Keratinocyte (primary cell): ENCODE measurements around the gene DGLUCY. TPM values are rescaled to one million over a fixed set of nuclear protein-coding genes. Genes with fewer than 3 reads are reported as not detected.

Experiments used
- DNase-seq: peaks from one replicate; pipeline ENCODE4 v3.0.0-alpha.2; 2011; ENCODE audit warnings: low read depth, missing footprints, low spot score
- FAIRE-seq: peaks from 2 replicates; lab custom pipeline; 2011; peaks lifted over from hg19 to GRCh38; lab: Jason Lieb, UNC
- H2AFZ ChIP-seq: 2 replicates; pipeline ENCODE4 v1.6.0; 2012; ENCODE audit warnings: low read length, control low read depth, inconsistent platforms; ENCODE audit not compliant: control insufficient read depth
- H3K27ac ChIP-seq: 2 replicates; pipeline ENCODE4 v1.5.1; 2011; ENCODE audit warnings: low read length; ENCODE audit not compliant: control insufficient read depth, insufficient read depth
- H3K27me3 ChIP-seq: 3 replicates; pipeline ENCODE4 v1.6.0; 2011; ENCODE audit warnings: low read length; ENCODE audit not compliant: control insufficient read depth, insufficient read depth; ENCODE audit errors: extremely low read depth
- H3K36me3 ChIP-seq, 2 experiments: 2 replicates in 1 of 2; 3 replicates in 1 of 2; pipeline ENCODE4 v1.5.1; 2011; ENCODE audit warnings: low read length in 2 of 2, mild to moderate bottlenecking in 1 of 2; ENCODE audit not compliant: control insufficient read depth in 2 of 2, insufficient read depth in 2 of 2; ENCODE audit errors: extremely low read depth in 1 of 2
- H3K4me1 ChIP-seq: 3 replicates; pipeline ENCODE4 v1.5.1; 2011; ENCODE audit warnings: low read length; ENCODE audit not compliant: control insufficient read depth, insufficient read depth; ENCODE audit errors: extremely low read depth
- H3K4me2 ChIP-seq: 3 replicates; pipeline ENCODE4 v1.6.0; 2011; ENCODE audit warnings: low read depth, low read length; ENCODE audit not compliant: control insufficient read depth, insufficient read depth; ENCODE audit errors: extremely low read depth
- H3K4me3 ChIP-seq, 3 experiments: fragments of 200-600 bp in 1 of 3; sonication (generic) in 1 of 3; 2 replicates in 2 of 3; 3 replicates in 1 of 3; pipeline ENCODE4 v1.5.1; 2011 to 2016; ENCODE audit warnings: low read length in 3 of 3, mild to moderate bottlenecking in 3 of 3, control low read depth in 2 of 3, inconsistent platforms in 1 of 3, low read depth in 1 of 3, mixed read lengths in 1 of 3, mixed run types in 1 of 3, moderate library complexity in 1 of 3; ENCODE audit not compliant: control insufficient read depth in 2 of 3, insufficient read depth in 2 of 3; ENCODE audit errors: extremely low read depth in 1 of 3
- H3K79me2 ChIP-seq: 2 replicates; pipeline ENCODE4 v1.6.0; 2012; ENCODE audit warnings: low read length; ENCODE audit not compliant: control insufficient read depth, insufficient read depth
- H3K9ac ChIP-seq: 3 replicates; pipeline ENCODE4 v1.6.0; 2011; ENCODE audit warnings: low read length; ENCODE audit not compliant: control insufficient read depth, insufficient read depth; ENCODE audit errors: extremely low read depth
- H3K9me1 ChIP-seq: 3 replicates; pipeline ENCODE4 v1.6.0; 2011; ENCODE audit warnings: low read length; ENCODE audit not compliant: control insufficient read depth, insufficient read depth; ENCODE audit errors: extremely low read depth
- H3K9me3 ChIP-seq: 2 replicates; pipeline ENCODE4 v1.5.1; 2012; ENCODE audit warnings: low read depth, low read length; ENCODE audit not compliant: control insufficient read depth
- H4K20me1 ChIP-seq: 3 replicates; pipeline ENCODE4 v1.6.0; 2011; ENCODE audit warnings: low read length; ENCODE audit not compliant: control insufficient read depth, insufficient read depth; ENCODE audit errors: extremely low read depth
- CTCF ChIP-seq, 3 experiments: IDR thresholded peaks in 1 of 3; conservative IDR thresholded peaks in 1 of 3; optimal IDR thresholded peaks in 1 of 3; 2 replicates in 2 of 3; 3 replicates in 1 of 3; pipeline versions ENCODE3 to v1.5.1; 2011; ENCODE audit warnings: low read length in 3 of 3, mild to moderate bottlenecking in 3 of 3, moderate library complexity in 2 of 3, control low read depth in 1 of 3, inconsistent platforms in 1 of 3; ENCODE audit not compliant: insufficient read depth in 2 of 3; ENCODE audit errors: extremely low read depth in 1 of 3
- EZH2 ChIP-seq: IDR thresholded peaks from one replicate; pipeline ENCODE4 v1.6.1; 2012; ENCODE audit warnings: inconsistent platforms, mild to moderate bottlenecking, low read length, moderate library complexity
- dilution Hi-C: fragments of 300-500 bp; cut with MboI; formaldehyde crosslinking; loops from one replicate; pipeline ENCODE4 v1.7.0; 2020; ENCODE audit warnings: low sequenced_read_pairs; ENCODE audit not compliant: extremely low pct_ligation_motif_present
- polyA plus RNA-seq, 5 experiments: library from polyadenylated mRNA; depleted of rRNA in 3 of 5; stranded (reverse) in 3 of 5; stranded (forward) in 1 of 5; unstranded in 1 of 5; fragments of >200 nt; gene quantifications; 1 replicate in 1 of 5; 2 replicates in 3 of 5; 3 replicates in 1 of 5; pipeline versions ENCODE4 v1.2.1 to v1.2.3, GENCODE V29; 2011 to 2012; ENCODE audit warnings: missing spikeins in 2 of 5, low read depth in 1 of 5, low replicate concordance in 1 of 5

DGLUCY gene
- polyA plus RNA-seq, 1 donor (not counting 4 experiments of a cell fraction or from before 2014, with no cell fraction given): 19.4 TPM

GRCh38 chr14:91116913-91117588 lies 3.2 kb downstream of the DGLUCY start:
- no peak for FAIRE-seq

GRCh38 chr14:91117960-91118359 lies 4.1 kb downstream of the DGLUCY start:
- H3K9me1 ChIP-seq: peaks cover 3% of the 10 kb centered on the region
- H2AFZ ChIP-seq: no peak overlapping the region
- H3K9me3 ChIP-seq: no peaks in the 10 kb centered on the region
- H3K4me2 ChIP-seq: no peak overlapping the region
- no peaks in the 10 kb centered on the region for H4K20me1 ChIP-seq
- no peaks in the 10 kb centered on the region for H3K27me3 ChIP-seq
- H3K4me3 ChIP-seq: no peak overlapping the region
- dilution Hi-C loops: no loop called here
- no peak overlapping the region for H3K9ac ChIP-seq
- DNase-seq (no peak), FAIRE-seq (no peak)
- H3K4me1 ChIP-seq: peaks cover 60% of the 10 kb centered on the region
- TF ChIP-seq CTCF (optimal IDR thresholded peaks at IDR 0.05 in 1 of 3, IDR thresholded peaks at IDR 0.05 in 1 of 3, conservative IDR thresholded peaks at IDR 0.05 in 1 of 3; ENCODE audit: extremely low read depth in 1 of 3, insufficient read depth in 2 of 3, low read length in 3 of 3): no peak
- no peak for TF ChIP-seq EZH2
- peaks cover 23% of the 10 kb centered on the region for H3K79me2 ChIP-seq
- no peak overlapping the region for H3K27ac ChIP-seq
- no peaks in the 10 kb centered on the region for H3K36me3 ChIP-seq

More at GRCh38 chr14:91116913-91117588, 3.2 kb downstream of the DGLUCY start:
- dilution Hi-C loops: no loop called here
- Histone ChIP-seq H3K27ac (no peak overlapping the region), H3K4me2 (no peak overlapping the region), H3K9me3 (no peaks in the 10 kb centered on the region), H4K20me1 (no peaks in the 10 kb centered on the region), H3K79me2 (peaks cover 20% of the 10 kb centered on the region), H3K36me3 (no peaks in the 10 kb centered on the region), H3K9ac (no peak overlapping the region), H3K4me3 (no peak overlapping the region), H3K9me1 (peaks cover 3% of the 10 kb centered on the region), H3K4me1 (peaks cover 60% of the 10 kb centered on the region), H3K27me3 (no peaks in the 10 kb centered on the region), H2AFZ (no peak overlapping the region)
- no peak for TF ChIP-seq CTCF (optimal IDR thresholded peaks at IDR 0.05 in 1 of 3, IDR thresholded peaks at IDR 0.05 in 1 of 3, conservative IDR thresholded peaks at IDR 0.05 in 1 of 3; ENCODE audit: extremely low read depth in 1 of 3, insufficient read depth in 2 of 3, low read length in 3 of 3)
- TF ChIP-seq EZH2: no peak
- no peak for DNase-seq
